ENCODE data around the gene TMEM213. TPM values are rescaled to one million over a fixed set of nuclear protein-coding genes. Genes with fewer than 3 reads are reported as not detected.

Gene TMEM213
- total and polyA plus RNA-seq, 2 of the 8 experiments (the other 6 are each of a cell fraction or from before 2014, with no cell fraction given) = 0.21 to 0.67 TPM

DNA sequence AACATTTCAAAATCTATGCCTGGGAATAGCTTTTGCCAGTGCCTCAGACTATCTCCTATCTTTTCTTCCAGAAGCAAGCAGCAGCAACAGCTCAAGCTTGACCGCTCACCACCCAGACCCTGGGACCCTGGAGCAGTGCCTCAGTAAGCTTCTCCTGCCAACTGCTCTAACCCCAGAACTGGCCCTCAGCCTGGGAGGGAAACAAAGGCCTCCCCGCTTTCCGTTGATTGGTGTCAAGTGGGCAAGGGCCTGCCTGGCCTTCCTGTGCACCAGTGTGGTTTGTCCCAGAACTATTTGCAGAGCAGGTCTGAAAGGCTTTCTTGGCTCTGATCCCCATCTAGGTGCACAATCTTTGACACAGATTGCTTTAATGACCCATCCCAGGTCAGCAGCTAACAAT, 3.5 kb downstream of the TMEM213 start:
- no peak overlapping the region for H2BK5ac ChIP-seq (ENCODE audit: low read depth, low read length)
- H2AK5ac ChIP-seq (ENCODE audit: low read depth, low read length) = no peak overlapping the region
- ChIA-PET CTCF (ENCODE audit: partially characterized antibody) (interaction anchor here (1.6 to 2.6 kb wide), 2 partner anchors 15 to 17 kb away, joined by 5 read pairs; no protein-coding TSS in a partner anchor), POLR2A (ENCODE audit: partially characterized antibody) (no interaction called here)
- DNase-seq (ENCODE audit: low read depth in 1 of 2, low spot score in 2 of 2) = no peak
- no peak overlapping the region for H3K23ac ChIP-seq (ENCODE audit: insufficient read length)
- H3K27me3 ChIP-seq (replicated peaks in 1 of 4; ENCODE audit: control insufficient read depth in 3 of 4, extremely low read depth in 1 of 4, insufficient read depth in 3 of 4, low read length in 3 of 4) = no peaks in the 10 kb centered on the region; a peak in 1 of 7 replicates
- no peak overlapping the region for H3K4ac ChIP-seq (replicated peaks; ENCODE audit: insufficient read length, low read depth, low read length)
- no peaks in the 10 kb centered on the region for H3K79me1 ChIP-seq (ENCODE audit: low read depth, low read length)
- H2BK15ac ChIP-seq (ENCODE audit: low read length) = no peak overlapping the region
- H2BK120ac ChIP-seq (replicated peaks; ENCODE audit: low read depth, low read length) = no peak overlapping the region
- no peaks in the 10 kb centered on the region for H4K20me1 ChIP-seq (replicated peaks in 1 of 2; ENCODE audit: control insufficient read depth in 1 of 2, insufficient read depth in 2 of 2, low read length in 2 of 2)
- no peak overlapping the region for H3K14ac ChIP-seq (ENCODE audit: insufficient read length)
- peaks cover 4 to 13% (median 9%) of the 10 kb centered on the region in 4 experiments for H3K4me1 ChIP-seq (replicated peaks in 1 of 4; ENCODE audit: control insufficient read depth in 3 of 4, insufficient read depth in 4 of 4, low read length in 3 of 4)
- H4K91ac ChIP-seq (replicated peaks; ENCODE audit: insufficient read length, low read length) = no peak overlapping the region
- H3K4me2 ChIP-seq (ENCODE audit: insufficient read depth in 1 of 2, low read depth in 2 of 2, low read length in 2 of 2) = no peak overlapping the region
- H3K27ac ChIP-seq (ENCODE audit: low read depth, low read length) = no peak overlapping the region
- H3K56ac ChIP-seq (replicated peaks; ENCODE audit: insufficient read length, low read depth, low read length) = no peak overlapping the region
- no peak overlapping the region for H2BK12ac ChIP-seq (ENCODE audit: low read depth, low read length)
- H3K79me2 ChIP-seq (ENCODE audit: control insufficient read depth in 1 of 2, insufficient read depth in 2 of 2, low read length in 2 of 2) = no peaks in the 10 kb centered on the region
- no peak overlapping the region for H3K18ac ChIP-seq (ENCODE audit: extremely low read depth, low read length)
- H3K4me3 ChIP-seq (ENCODE audit: extremely low read depth in 1 of 4, insufficient read depth in 2 of 4, low read depth in 3 of 4, low read length in 4 of 4) = no peak overlapping the region
- H3K9me3 ChIP-seq (ENCODE audit: insufficient read depth in 2 of 2, low read depth in 1 of 2, low read length in 1 of 2) = no peaks in the 10 kb centered on the region
- FAIRE-seq = no peak
- no peak overlapping the region for H3K9ac ChIP-seq (replicated peaks in 1 of 4; ENCODE audit: extremely low read depth in 1 of 4, low read depth in 3 of 4, low read length in 3 of 4)
- no peak overlapping the region for H4K5ac ChIP-seq (ENCODE audit: insufficient read length, low read depth, low read length)
- no peak overlapping the region for H2BK20ac ChIP-seq (ENCODE audit: low read length)
- no peak overlapping the region for H4K8ac ChIP-seq (ENCODE audit: extremely low read depth, insufficient read depth, low read length)
- WGBS, 2 experiments (ENCODE audit: extremely low coverage in 1 of 2, insufficient coverage in 1 of 2, insufficient read length in 1 of 2, insufficient replicate concordance in 2 of 2, low coverage in 1 of 2, low lambda C conversion rate in 2 of 2, missing lambda C conversion rate in 1 of 2) = 91% methylated on average over 3 of the region's 3 CpGs; no CpG with 5 or more reads in 1 of the 2 experiments
- H3K36me3 ChIP-seq (ENCODE audit: control insufficient read depth in 2 of 4, insufficient read depth in 4 of 4, low read length in 3 of 4) = no peaks in the 10 kb centered on the region
- peaks cover 7% of the 10 kb centered on the region; the same call in 1 of the 2 replicates for H3K23me2 ChIP-seq (ENCODE audit: low read depth, low read length)
- no peak overlapping the region for H2AFZ ChIP-seq (ENCODE audit: low read length)

Measured in H1 (cell line).